NCI-H2081 treated with DMSO at 0.1 percent for 48 hours (cell line): ENCODE results near the gene PPP1R1B.

ENCODE experiments used
- DNase-seq: peaks from one replicate; lab custom pipeline; 2025; lab: John Stamatoyannopoulos, UW

The PPP1R1B gene

GRCh38 chr17:39652587-39653315 is 26.0 kb downstream of the PPP1R1B start:
- no peak for DNase-seq

GRCh38 chr17:39653316-39653661 is 26.5 kb downstream of the PPP1R1B start:
- no peak for DNase-seq

- DNase-seq, result no peak
These were observed 27.0 kb downstream of the PPP1R1B start for GRCh38 chr17:39653662-39654331.

DNA sequence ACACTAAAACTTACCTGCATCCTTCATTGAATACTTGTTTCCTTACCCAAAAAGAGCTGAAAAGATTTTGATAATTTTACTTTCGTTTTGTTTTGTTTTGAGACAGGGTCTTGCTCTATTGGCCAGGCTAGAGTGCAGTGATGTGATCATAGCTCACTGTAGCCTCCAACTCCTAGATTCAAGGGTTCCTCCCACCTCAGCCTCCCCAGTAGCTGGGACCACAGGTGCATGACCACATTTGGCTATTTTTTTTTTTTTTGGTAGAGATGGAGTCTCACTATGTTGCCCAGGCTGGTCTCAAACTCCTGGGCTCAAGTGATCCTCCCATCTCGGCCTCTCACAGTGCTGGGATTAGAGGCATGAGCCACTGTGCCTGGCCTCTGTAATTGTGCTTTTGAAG is 28.4 kb downstream of the PPP1R1B start:
- DNase-seq, result no peak

- DNase-seq, result no peak
These were observed 31.6 kb downstream of the PPP1R1B start for GRCh38 chr17:39658346-39658745.

- no peak for DNase-seq
These were observed 32.0 kb downstream of the PPP1R1B start for GRCh38 chr17:39658760-39659159.

GRCh38 chr17:39659279-39660010 is 32.7 kb downstream of the PPP1R1B start:
- DNase-seq, result no peak

- DNase-seq, result no peak
These were observed 33.2 kb downstream of the PPP1R1B start for GRCh38 chr17:39660011-39660360.

DNA sequence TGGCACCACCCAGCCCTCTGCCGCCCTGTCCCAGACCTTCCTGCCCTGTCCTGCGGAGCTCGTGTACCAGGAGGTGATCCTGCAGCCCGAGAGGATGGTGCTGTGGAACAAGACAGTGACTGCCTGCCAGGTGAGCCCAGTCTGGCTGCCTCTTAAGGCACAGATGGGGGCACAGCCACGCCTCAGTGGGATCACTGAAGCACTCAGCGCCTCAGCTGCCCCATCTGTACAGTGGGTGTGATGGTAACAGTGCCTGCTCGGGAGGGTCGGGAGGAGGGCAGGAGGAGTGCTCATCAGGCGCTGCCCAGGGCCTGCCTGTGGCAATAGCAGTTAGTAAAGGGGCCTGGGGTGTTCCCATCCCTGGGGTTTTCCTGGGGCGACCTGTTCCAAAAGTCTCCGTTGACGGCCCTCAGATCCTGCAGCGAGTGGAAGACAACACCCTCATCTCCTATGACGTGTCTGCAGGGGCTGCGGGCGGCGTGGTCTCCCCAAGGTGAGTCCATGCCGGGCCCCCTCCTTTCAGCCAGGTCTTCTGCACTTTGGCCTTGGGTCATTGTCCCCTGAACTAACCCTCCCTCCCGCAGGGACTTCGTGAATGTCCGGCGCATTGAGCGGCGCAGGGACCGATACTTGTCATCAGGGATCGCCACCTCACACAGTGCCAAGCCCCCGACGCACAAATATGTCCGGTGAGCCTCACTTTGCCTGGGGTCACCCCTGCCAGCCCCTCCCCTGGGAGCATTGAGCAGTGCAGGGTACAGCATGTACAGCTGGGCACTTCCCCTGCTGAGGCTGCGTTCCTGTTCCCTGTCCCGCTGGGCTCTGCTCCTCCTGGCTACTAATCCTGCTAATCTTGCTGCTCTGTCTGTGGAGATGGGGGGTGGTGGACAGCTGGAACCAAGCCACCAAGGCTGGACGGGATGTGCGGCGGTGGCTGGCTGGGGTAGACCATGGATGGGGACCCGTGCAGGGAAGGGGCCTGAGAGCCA is 33.9 kb downstream of the PPP1R1B start:
- DNase-seq, result no peak

GRCh38 chr17:39661744-39662541 is 35.2 kb downstream of the PPP1R1B start:
- no peak for DNase-seq

GRCh38 chr17:39662551-39663339 is 36.0 kb downstream of the PPP1R1B start:
- no peak for DNase-seq

GRCh38 chr17:39663340-39663687 is 36.6 kb downstream of the PPP1R1B start:
- no peak for DNase-seq

DNA sequence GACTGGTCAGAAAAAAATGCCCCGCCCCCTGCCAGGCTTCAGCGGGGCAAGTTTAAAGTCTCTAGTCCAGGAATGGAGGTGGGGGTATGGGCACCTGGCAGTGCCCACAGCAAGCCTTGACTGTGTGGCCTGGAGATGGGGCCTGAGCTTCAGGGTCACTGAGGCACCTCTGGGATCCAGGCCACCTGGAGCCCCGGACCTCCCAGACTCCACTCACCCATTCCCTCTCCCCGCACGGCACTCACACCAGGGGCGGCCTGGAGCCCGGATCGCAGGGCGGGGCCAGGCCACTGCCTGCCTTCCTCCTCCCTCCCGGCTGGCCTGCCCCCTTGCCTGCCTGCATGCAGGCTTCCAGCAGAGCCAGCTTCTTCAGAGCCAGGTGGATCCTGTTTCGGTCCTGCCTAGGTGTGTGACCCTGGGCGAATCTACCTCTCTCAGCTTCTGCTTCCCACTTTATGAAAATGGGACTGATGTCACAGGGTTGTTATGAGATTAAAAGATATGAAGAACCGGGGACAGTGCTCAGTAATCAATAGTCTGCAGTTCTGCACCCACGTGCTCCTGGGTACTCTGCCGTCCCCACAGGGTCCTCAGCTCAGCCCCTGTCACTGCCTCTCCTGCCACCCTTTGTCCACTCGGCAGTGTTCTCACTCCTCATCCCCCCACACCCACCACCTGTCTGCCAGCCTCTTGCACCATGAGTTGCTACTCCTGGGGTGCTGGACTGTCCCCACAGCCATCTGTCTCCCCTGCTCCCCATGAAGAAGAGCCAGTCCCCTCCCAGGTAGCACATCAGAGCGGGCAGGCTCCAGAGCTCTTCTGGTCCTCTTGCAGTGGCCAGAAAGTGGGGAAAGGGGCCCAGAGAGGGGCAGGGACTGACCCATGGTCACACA is 37.2 kb downstream of the PPP1R1B start:
- no peak for DNase-seq

- no peak for DNase-seq
These were observed 38.1 kb downstream of the PPP1R1B start, which contains the start of gene TCAP for GRCh38 chr17:39664581-39665561. TSS of gene TCAP (plus strand) at chr17:39665349. CDS start at chr17:39665360, 11 bp downstream.

- no peak for DNase-seq
These were observed 39.0 kb downstream of the PPP1R1B start for GRCh38 chr17:39665642-39666224.

GRCh38 chr17:39666231-39666600 is 39.5 kb downstream of the PPP1R1B start:
- DNase-seq, result no peak

DNA sequence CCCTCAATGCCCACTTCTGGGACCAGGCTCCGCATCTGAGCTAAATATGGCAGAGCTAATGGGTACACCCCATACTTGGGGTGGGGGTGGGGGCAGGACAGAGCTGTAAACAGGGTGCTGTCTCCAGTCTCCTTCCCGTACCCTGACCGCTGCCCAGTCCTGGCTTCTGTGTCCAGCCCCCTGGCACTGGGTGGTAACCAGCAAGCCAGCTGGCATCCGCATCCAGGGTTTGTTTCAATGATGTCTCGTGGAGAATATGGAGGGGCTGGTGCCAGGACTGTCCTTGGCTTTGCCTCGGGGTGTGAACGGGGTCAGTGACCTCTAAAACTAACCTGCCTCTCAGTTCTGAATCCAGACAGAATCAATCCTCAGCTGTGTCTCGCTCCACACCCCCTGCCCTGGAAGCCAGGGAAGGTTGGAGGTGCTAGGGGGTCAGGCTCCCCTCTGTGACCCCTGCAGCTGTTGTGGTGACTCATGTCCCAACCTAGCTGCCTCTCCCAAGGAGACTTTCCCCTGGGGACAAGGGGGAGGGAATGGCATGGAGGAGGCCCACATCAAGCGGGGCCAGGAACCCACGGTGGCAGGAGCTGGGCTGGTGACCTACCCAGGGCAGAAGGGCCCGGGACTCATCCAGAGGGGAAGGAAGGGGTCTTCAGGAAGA is 40.0 kb downstream of the PPP1R1B start:
- no peak for DNase-seq
